ENCODE measurements around the gene SLAMF6.

SLAMF6 gene

GRCh38 chr1:160446945-160447600 is 76.0 kb downstream of the SLAMF6 start:
- no peak for TF ChIP-seq EZH2phosphoT487 (conservative IDR thresholded peaks at IDR 0.05; ENCODE audit: low read length)
- TF ChIP-seq CTCF (IDR thresholded peaks at IDR 0.05; ENCODE audit: insufficient read depth, low read length, poor library complexity, severe bottlenecking), result no peak
- H3K9ac ChIP-seq (ENCODE audit: low read length), result no peak overlapping the region
- H3F3A ChIP-seq (ENCODE audit: insufficient read depth), result peaks cover under 1% of the 10 kb centered on the region; the same call in 1 of the 2 replicates
- H3K36me3 ChIP-seq (ENCODE audit: low read length), result no peaks in the 10 kb centered on the region
- no peak overlapping the region for H3K4me2 ChIP-seq (ENCODE audit: low read depth, low read length, poor library complexity, severe bottlenecking)
- no peak overlapping the region for H3K4me3 ChIP-seq (ENCODE audit: insufficient read depth, low read length, poor library complexity, severe bottlenecking)
- H3K27ac ChIP-seq (ENCODE audit: low read depth, low read length), result no peak overlapping the region
- no peaks in the 10 kb centered on the region for H3K9me2 ChIP-seq (replicated peaks; ENCODE audit: insufficient read depth, low read length)
- no peaks in the 10 kb centered on the region for H3K79me2 ChIP-seq (ENCODE audit: insufficient read depth, low read length)
- H2AFZ ChIP-seq (ENCODE audit: low read depth, low read length, severe bottlenecking), result no peak overlapping the region
- no peaks in the 10 kb centered on the region for H3K9me3 ChIP-seq (ENCODE audit: insufficient read depth, low read length)
- no peaks in the 10 kb centered on the region for H3K27me3 ChIP-seq (ENCODE audit: low read length)
- H4K20me1 ChIP-seq (ENCODE audit: low read depth, low read length), result no peaks in the 10 kb centered on the region

- no peak overlapping the region for H2AFZ ChIP-seq (ENCODE audit: low read depth, low read length, severe bottlenecking)
- H4K20me1 ChIP-seq (ENCODE audit: low read depth, low read length), result no peaks in the 10 kb centered on the region
- no peaks in the 10 kb centered on the region for H3K9me3 ChIP-seq (ENCODE audit: insufficient read depth, low read length)
- H3K79me2 ChIP-seq (ENCODE audit: insufficient read depth, low read length), result no peaks in the 10 kb centered on the region
- TF ChIP-seq CTCF (IDR thresholded peaks at IDR 0.05; ENCODE audit: insufficient read depth, low read length, poor library complexity, severe bottlenecking) (no peak), EZH2phosphoT487 (conservative IDR thresholded peaks at IDR 0.05; ENCODE audit: low read length) (no peak)
- no peak overlapping the region for H3K9ac ChIP-seq (ENCODE audit: low read length)
- no peaks in the 10 kb centered on the region for H3K9me2 ChIP-seq (replicated peaks; ENCODE audit: insufficient read depth, low read length)
- no peak overlapping the region for H3K4me2 ChIP-seq (ENCODE audit: low read depth, low read length, poor library complexity, severe bottlenecking)
- H3F3A ChIP-seq (ENCODE audit: insufficient read depth), result peaks cover 4% of the 10 kb centered on the region
- H3K36me3 ChIP-seq (ENCODE audit: low read length), result no peaks in the 10 kb centered on the region
- H3K27me3 ChIP-seq (ENCODE audit: low read length), result no peaks in the 10 kb centered on the region
- H3K27ac ChIP-seq (ENCODE audit: low read depth, low read length), result no peak overlapping the region
- H3K4me3 ChIP-seq (ENCODE audit: insufficient read depth, low read length, poor library complexity, severe bottlenecking), result no peak overlapping the region
Observed at GRCh38 chr1:160439718-160440117, 83.3 kb downstream of the SLAMF6 start.

GRCh38 chr1:160438935-160439334 is 84.1 kb downstream of the SLAMF6 start:
- Histone ChIP-seq H3K27ac (ENCODE audit: low read depth, low read length) (no peak overlapping the region), H3K79me2 (ENCODE audit: insufficient read depth, low read length) (no peaks in the 10 kb centered on the region), H3K4me3 (ENCODE audit: insufficient read depth, low read length, poor library complexity, severe bottlenecking) (no peak overlapping the region), H3F3A (ENCODE audit: insufficient read depth) (peaks cover 4% of the 10 kb centered on the region), H3K4me2 (ENCODE audit: low read depth, low read length, poor library complexity, severe bottlenecking) (no peak overlapping the region), H3K9me2 (replicated peaks; ENCODE audit: insufficient read depth, low read length) (no peaks in the 10 kb centered on the region), H3K27me3 (ENCODE audit: low read length) (no peaks in the 10 kb centered on the region), H4K20me1 (ENCODE audit: low read depth, low read length) (no peaks in the 10 kb centered on the region), H3K9ac (ENCODE audit: low read length) (no peak overlapping the region), H3K9me3 (ENCODE audit: insufficient read depth, low read length) (no peaks in the 10 kb centered on the region), H2AFZ (ENCODE audit: low read depth, low read length, severe bottlenecking) (no peak overlapping the region), H3K36me3 (ENCODE audit: low read length) (no peaks in the 10 kb centered on the region)
- no peak for TF ChIP-seq EZH2phosphoT487 (conservative IDR thresholded peaks at IDR 0.05; ENCODE audit: low read length)
- TF ChIP-seq CTCF (IDR thresholded peaks at IDR 0.05; ENCODE audit: insufficient read depth, low read length, poor library complexity, severe bottlenecking), result no peak
